ENCODE measurements around the gene HSD17B14.

GRCh38 chr19:48799358-48800300 is 36.7 kb downstream of the HSD17B14 start:
- TF ChIP-seq POLR2A (IDR thresholded peaks at IDR 0.05; ENCODE audit: extremely low read depth, insufficient read length): no peak
- no peak for TF ChIP-seq MAX (IDR thresholded peaks at IDR 0.05; ENCODE audit: low read depth, low read length)

All from NB4 (cell line).